HFF-Myc (cell line): Measurements from ENCODE around the gene MRPS5.

ENCODE experiments used
- DNase-seq: peaks from one replicate; pipeline ENCODE4 v3.0.0-alpha.2; 2011; ENCODE audit warnings: low read depth; ENCODE audit errors: extremely low read depth
- H3K4me3 ChIP-seq: replicated peaks from 2 replicates; pipeline ENCODE4 v1.5.1; 2011; ENCODE audit warnings: low read depth, mild to moderate bottlenecking, control low read depth, low read length
- TF ChIP-seq, protein P1 (sequence below): IDR thresholded peaks from 2 replicates; pipeline ENCODE4 v1.5.1; 2012; ENCODE audit warnings: mild to moderate bottlenecking, low read depth, low read length, control low read depth; ENCODE audit errors: missing control alignments

MRPS5 gene

GRCh38 chr2:95037384-95037839 is 84.2 kb downstream of the MRPS5 start:
- no peak overlapping the region for H3K4me3 ChIP-seq
- TF ChIP-seq, protein P1, sequence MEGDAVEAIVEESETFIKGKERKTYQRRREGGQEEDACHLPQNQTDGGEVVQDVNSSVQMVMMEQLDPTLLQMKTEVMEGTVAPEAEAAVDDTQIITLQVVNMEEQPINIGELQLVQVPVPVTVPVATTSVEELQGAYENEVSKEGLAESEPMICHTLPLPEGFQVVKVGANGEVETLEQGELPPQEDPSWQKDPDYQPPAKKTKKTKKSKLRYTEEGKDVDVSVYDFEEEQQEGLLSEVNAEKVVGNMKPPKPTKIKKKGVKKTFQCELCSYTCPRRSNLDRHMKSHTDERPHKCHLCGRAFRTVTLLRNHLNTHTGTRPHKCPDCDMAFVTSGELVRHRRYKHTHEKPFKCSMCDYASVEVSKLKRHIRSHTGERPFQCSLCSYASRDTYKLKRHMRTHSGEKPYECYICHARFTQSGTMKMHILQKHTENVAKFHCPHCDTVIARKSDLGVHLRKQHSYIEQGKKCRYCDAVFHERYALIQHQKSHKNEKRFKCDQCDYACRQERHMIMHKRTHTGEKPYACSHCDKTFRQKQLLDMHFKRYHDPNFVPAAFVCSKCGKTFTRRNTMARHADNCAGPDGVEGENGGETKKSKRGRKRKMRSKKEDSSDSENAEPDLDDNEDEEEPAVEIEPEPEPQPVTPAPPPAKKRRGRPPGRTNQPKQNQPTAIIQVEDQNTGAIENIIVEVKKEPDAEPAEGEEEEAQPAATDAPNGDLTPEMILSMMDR, result no peak
- no peak for DNase-seq

DNA sequence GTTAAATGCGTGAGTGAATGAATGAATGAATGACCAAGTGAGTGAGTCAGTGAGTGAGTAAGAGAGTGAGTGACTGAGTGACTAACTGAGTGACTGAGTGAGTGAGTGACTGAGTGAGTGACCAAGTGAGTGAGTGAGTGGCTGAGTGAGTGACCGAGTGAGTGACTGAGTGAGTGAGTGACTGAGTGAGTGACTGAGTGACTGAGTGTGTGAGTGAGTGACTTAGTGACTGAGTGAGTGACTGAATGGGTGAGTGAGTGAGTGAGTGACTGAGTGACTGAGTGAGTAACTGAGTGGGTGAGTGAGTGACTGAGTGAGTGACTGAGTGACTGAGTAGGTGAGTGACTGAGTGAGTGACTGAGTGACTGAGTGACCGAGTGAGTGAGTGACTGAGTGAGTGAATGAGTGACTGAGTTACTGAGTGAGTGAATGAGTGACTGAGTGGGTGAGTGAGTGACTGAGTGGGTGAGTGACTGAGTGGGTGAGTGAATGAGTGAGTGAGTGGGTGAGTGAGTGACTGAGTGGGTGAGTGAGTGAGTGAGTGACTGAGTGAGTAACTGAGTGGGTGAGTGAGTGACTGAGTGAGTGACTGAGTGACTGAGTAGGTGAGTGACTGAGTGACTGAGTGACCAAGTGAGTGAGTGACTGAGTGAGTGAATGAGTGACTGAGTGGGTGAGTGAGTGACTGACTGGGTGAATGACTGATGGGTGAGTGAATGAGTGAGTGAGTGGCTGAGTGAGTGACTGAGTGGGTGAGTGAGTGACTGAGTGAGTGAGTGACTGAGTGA is 84.8 kb downstream of the MRPS5 start:
- TF ChIP-seq, protein P1, result no peak
- H3K4me3 ChIP-seq, result no peak overlapping the region
- DNase-seq, result no peak
